K562 (cell line): ENCODE measurements around the gene DCLK1. TPM values are rescaled to one million over a fixed set of nuclear protein-coding genes. Genes with fewer than 3 reads are reported as not detected.

Source experiments
- ATAC-seq: fragments of 200-7000 bp; cut with Tn5 transposase; 3 replicates; pipeline ENCODE4 v1.9.1; 2020; ENCODE audit warnings: moderate library complexity
- BruUV-seq: library from RNA; stranded (reverse); fragments of 400-500 nt; replicated peaks from 2 replicates; lab custom pipeline; 2021; lab: Mats Ljungman, UMichigan
- CTCF ChIA-PET: fragments of 300-600 bp; formaldehyde crosslinking; extraction: SDS; loops from one replicate; lab custom pipeline; 2021; ENCODE audit warnings: low intra/inter-chr PET ratio; lab: Yijun Ruan, JAX
- POLR2A ChIA-PET: fragments of 300-600, 350-650 bp; sonication (Branson Sonifier 250); formaldehyde crosslinking; extraction: SDS; loops from one replicate; lab custom pipeline; 2021; ENCODE audit warnings: antibody characterized with exemption, inconsistent platforms; lab: Yijun Ruan, JAX
- DNase-seq, 4 experiments: peaks; one replicate each; pipeline versions ENCODE4 v3.0.0 to v3.0.0-alpha.2; 2011 to 2018; ENCODE audit warnings: low spot score in 3 of 4, mixed read lengths in 3 of 4; ENCODE audit errors: extremely low read depth in 1 of 4
- FAIRE-seq: peaks from 2 replicates; lab custom pipeline; 2011; peaks lifted over from hg19 to GRCh38; lab: Jason Lieb, UNC
- H2AFZ ChIP-seq: 2 replicates; pipeline ENCODE4 v1.6.0; 2011; ENCODE audit warnings: low read depth, low read length, control low read depth, inconsistent platforms
- H3K27ac ChIP-seq: fragments of 200-600 bp; 3 replicates; pipeline ENCODE4 v1.8.0; 2011; ENCODE audit warnings: low read depth, mild to moderate bottlenecking, control low read depth, inconsistent platforms, low read length, moderate library complexity, mixed read lengths; ENCODE audit errors: extremely low read depth
- H3K27me3 ChIP-seq, 2 experiments: fragments of 300-600 bp in 1 of 2; 2 replicates in 1 of 2; 3 replicates in 1 of 2; pipeline versions ENCODE4 v1.6.0 to v1.8.0; 2011; ENCODE audit warnings: inconsistent platforms in 2 of 2, low read length in 2 of 2, mild to moderate bottlenecking in 1 of 2, mixed read lengths in 1 of 2, moderate library complexity in 1 of 2; ENCODE audit not compliant: control insufficient read depth in 2 of 2, insufficient read depth in 2 of 2
- H3K36me3 ChIP-seq: fragments of 300-600 bp; 3 replicates; pipeline ENCODE4 v1.8.0; 2011; ENCODE audit warnings: mild to moderate bottlenecking, low read length, inconsistent platforms; ENCODE audit not compliant: control insufficient read depth, insufficient read depth
- H3K4me1 ChIP-seq, 2 experiments: fragments of 200-600 bp in 1 of 2; replicated peaks in 1 of 2; 2 replicates in 1 of 2; 3 replicates in 1 of 2; pipeline versions ENCODE4 v1.5.1 to v1.8.0; 2011; ENCODE audit warnings: inconsistent platforms in 2 of 2, low read length in 2 of 2, mild to moderate bottlenecking in 1 of 2, mixed read lengths in 1 of 2, moderate library complexity in 1 of 2; ENCODE audit not compliant: control insufficient read depth in 2 of 2, insufficient read depth in 2 of 2
- H3K4me2 ChIP-seq: 2 replicates; pipeline ENCODE4 v1.6.1; 2011; ENCODE audit warnings: low read length, control low read depth, inconsistent platforms, mixed read lengths; ENCODE audit not compliant: insufficient read depth
- H3K4me3 ChIP-seq: fragments of 200-600 bp; sonication (generic), shearing (Covaris generic); 2 replicates; pipeline ENCODE4 v1.5.1; 2016; ENCODE audit warnings: control low read depth, inconsistent platforms
- H3K79me2 ChIP-seq: fragments of 200-600 bp; 3 replicates; pipeline ENCODE4 v1.8.0; 2011; ENCODE audit warnings: low read length, inconsistent platforms; ENCODE audit not compliant: control insufficient read depth, insufficient read depth
- H3K9ac ChIP-seq, 2 experiments: 2 replicates each; pipeline versions ENCODE4 v1.6.0 to v1.6.1; 2011; ENCODE audit warnings: low read depth in 2 of 2, low read length in 2 of 2, control low read depth in 1 of 2, inconsistent platforms in 1 of 2, mild to moderate bottlenecking in 1 of 2, mixed read lengths in 1 of 2; ENCODE audit not compliant: insufficient read depth in 1 of 2
- H3K9me1 ChIP-seq: one replicate; pipeline ENCODE4 v1.6.0; 2011; ENCODE audit warnings: inconsistent platforms, mild to moderate bottlenecking, low read length, moderate library complexity; ENCODE audit not compliant: control insufficient read depth, insufficient read depth
- H3K9me3 ChIP-seq: replicated peaks from 2 replicates; pipeline ENCODE4 v1.5.1; 2011; ENCODE audit warnings: low read depth, low read length, inconsistent platforms; ENCODE audit not compliant: control insufficient read depth, insufficient read depth
- H4K20me1 ChIP-seq: replicated peaks from 2 replicates; pipeline ENCODE4 v1.6.1; 2011; ENCODE audit warnings: low read length, inconsistent platforms, mixed read lengths; ENCODE audit not compliant: control insufficient read depth, insufficient read depth
- CHD2 ChIP-seq: IDR thresholded peaks from 2 replicates; pipeline ENCODE4 v1.6.1; 2011; ENCODE audit warnings: low read depth, low read length
- CXXC5 ChIP-seq: fragments of 250-450 bp; sonication (Bioruptor Pico); IDR thresholded peaks from 2 replicates; pipeline ENCODE4 v1.8.0; 2022; ENCODE audit warnings: inconsistent platforms, mild to moderate bottlenecking, moderate library complexity
- DLX4 ChIP-seq: fragments of 250-450 bp; sonication (Bioruptor Pico); IDR thresholded peaks from 2 replicates; pipeline ENCODE4 v1.6.1; 2021; ENCODE audit warnings: mild to moderate bottlenecking
- HMG20B ChIP-seq: fragments of 250-450 bp; sonication (Bioruptor Pico); IDR thresholded peaks from 2 replicates; pipeline ENCODE4 v1.5.0; 2021; ENCODE audit warnings: mild to moderate bottlenecking
- IFI16 ChIP-seq: fragments of 250-450 bp; sonication (Bioruptor Pico); IDR thresholded peaks from 2 replicates; pipeline ENCODE4 v2.1.2; 2022; ENCODE audit warnings: mild to moderate bottlenecking, inconsistent platforms
- MCM7 ChIP-seq, 2 experiments: fragments of 450-650 bp; IDR thresholded peaks; 2 replicates each; pipeline ENCODE4 v1.6.1; 2016 to 2018
- POLR2AphosphoS5 ChIP-seq: IDR thresholded peaks from 2 replicates; pipeline ENCODE4 v1.6.1; 2011; ENCODE audit warnings: mild to moderate bottlenecking, low read depth, low read length, moderate library complexity; ENCODE audit not compliant: control insufficient read depth, insufficient read depth
- PTBP1 ChIP-seq: fragments of 200-400 bp; formaldehyde crosslinking; IDR thresholded peaks from 2 replicates; pipeline ENCODE4 v1.6.1; 2017; ENCODE audit warnings: low read depth, low read length
- SRSF1 ChIP-seq: fragments of 200-400 bp; formaldehyde crosslinking; IDR thresholded peaks from 2 replicates; pipeline ENCODE4 v1.6.1; 2017; ENCODE audit warnings: mild to moderate bottlenecking, low read depth, low read length, moderate library complexity
- ZBED1 ChIP-seq: IDR thresholded peaks from 2 replicates; pipeline ENCODE4 v1.6.1; 2014
- ZBTB11 ChIP-seq, 3 experiments: fragments of 200-800 bp in 1 of 3; fragments of 250-450 bp in 1 of 3; fragments of 450-650 bp in 1 of 3; sonication (Bioruptor Pico) in 1 of 3; sonication (Bioruptor generic) in 1 of 3; formaldehyde crosslinking in 1 of 3; IDR thresholded peaks; 2 replicates each; pipeline versions ENCODE4 v1.6.1 to v1.8.0; 2016 to 2022; ENCODE audit warnings: mild to moderate bottlenecking in 2 of 3, missing genetic modification characterization in 2 of 3, missing compliant biosample characterization in 1 of 3, moderate library complexity in 1 of 3
- WGBS: fragments of 100-300 bp; shearing (Covaris generic); methylation state at CpG from one replicate; pipeline ENCODE4 v1.1.6; 2016; ENCODE audit warnings: low coverage, mixed read lengths; ENCODE audit not compliant: insufficient coverage; ENCODE audit errors: missing lambda C conversion rate; 5-methylcytosine and 5-hydroxymethylcytosine counted together
- in situ Hi-C: fragments of 300-500 bp; cut with MboI; formaldehyde crosslinking; loops from 4 replicates; pipeline ENCODE4 v1.15.0; 2018; ENCODE audit warnings: inconsistent platforms, mixed read lengths
- intact Hi-C: fragments of 100-400 bp; cut with micrococcal nuclease; formaldehyde crosslinking; loops from 2 replicates; pipeline ENCODE4 v1.14.2; 2022
- polyA plus RNA-seq, 8 experiments: library from polyadenylated mRNA; depleted of rRNA in 4 of 8; stranded (reverse) in 5 of 8; unstranded in 3 of 8; fragments of >200 nt; fragmentation: Nextera tagmentation in 2 of 8; fragmentation: Illumina TruSeq in 1 of 8; extraction: Ambion mirVana in 2 of 8; extraction: Trizol in 1 of 8; gene quantifications; 2 replicates each; pipeline versions ENCODE4 v1.2.1 to v1.2.3, GENCODE V29; 2011 to 2014; ENCODE audit warnings: inconsistent platforms in 1 of 8, missing spikeins in 1 of 8
- total RNA-seq, 7 experiments: library from RNA; depleted of rRNA in 6 of 7; stranded (reverse); fragments of >200 nt in 6 of 7; fragmentation: Illumina TruSeq in 2 of 7; extraction: Trizol in 2 of 7; gene quantifications; 2 replicates each; pipeline versions ENCODE4 v1.2.1 to v1.2.3, GENCODE V29; 2011 to 2021; ENCODE audit warnings: low replicate concordance in 1 of 7
- TF ChIP-seq, protein P1 (sequence below): fragments of 250-450 bp; sonication (Bioruptor Pico); IDR thresholded peaks from 2 replicates; pipeline ENCODE4 v1.5.0; 2021; ENCODE audit warnings: mild to moderate bottlenecking, moderate library complexity

DCLK1 gene
- total and polyA plus RNA-seq, 9 of the 15 experiments (the other 6 are each of a cell fraction or from before 2014, with no cell fraction given): 0.07 TPM; not detected in 8

DNA sequence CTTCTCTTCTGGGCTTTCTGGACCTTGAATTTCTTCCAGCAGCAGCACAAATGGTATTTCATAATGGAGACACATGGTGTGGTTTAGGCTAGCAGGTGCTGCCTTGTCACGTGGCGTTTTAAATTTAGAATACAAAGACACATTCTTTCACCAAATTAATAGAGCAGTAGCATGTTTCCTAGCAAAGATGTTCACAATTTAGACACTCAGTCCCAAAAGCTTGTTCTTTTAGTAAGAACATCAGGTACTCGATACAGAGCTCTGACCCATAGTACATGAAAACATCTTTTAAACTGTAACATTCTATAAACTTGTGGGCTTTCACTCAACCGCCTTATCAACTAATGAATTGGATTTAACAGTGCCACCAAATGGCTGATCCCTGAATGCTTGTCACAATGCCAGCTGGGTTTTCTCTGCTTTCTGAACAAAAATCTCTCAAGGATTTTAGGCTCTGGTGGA, 290.1 kb downstream of the DCLK1 start (continued):
- TF ChIP-seq, protein P1, sequence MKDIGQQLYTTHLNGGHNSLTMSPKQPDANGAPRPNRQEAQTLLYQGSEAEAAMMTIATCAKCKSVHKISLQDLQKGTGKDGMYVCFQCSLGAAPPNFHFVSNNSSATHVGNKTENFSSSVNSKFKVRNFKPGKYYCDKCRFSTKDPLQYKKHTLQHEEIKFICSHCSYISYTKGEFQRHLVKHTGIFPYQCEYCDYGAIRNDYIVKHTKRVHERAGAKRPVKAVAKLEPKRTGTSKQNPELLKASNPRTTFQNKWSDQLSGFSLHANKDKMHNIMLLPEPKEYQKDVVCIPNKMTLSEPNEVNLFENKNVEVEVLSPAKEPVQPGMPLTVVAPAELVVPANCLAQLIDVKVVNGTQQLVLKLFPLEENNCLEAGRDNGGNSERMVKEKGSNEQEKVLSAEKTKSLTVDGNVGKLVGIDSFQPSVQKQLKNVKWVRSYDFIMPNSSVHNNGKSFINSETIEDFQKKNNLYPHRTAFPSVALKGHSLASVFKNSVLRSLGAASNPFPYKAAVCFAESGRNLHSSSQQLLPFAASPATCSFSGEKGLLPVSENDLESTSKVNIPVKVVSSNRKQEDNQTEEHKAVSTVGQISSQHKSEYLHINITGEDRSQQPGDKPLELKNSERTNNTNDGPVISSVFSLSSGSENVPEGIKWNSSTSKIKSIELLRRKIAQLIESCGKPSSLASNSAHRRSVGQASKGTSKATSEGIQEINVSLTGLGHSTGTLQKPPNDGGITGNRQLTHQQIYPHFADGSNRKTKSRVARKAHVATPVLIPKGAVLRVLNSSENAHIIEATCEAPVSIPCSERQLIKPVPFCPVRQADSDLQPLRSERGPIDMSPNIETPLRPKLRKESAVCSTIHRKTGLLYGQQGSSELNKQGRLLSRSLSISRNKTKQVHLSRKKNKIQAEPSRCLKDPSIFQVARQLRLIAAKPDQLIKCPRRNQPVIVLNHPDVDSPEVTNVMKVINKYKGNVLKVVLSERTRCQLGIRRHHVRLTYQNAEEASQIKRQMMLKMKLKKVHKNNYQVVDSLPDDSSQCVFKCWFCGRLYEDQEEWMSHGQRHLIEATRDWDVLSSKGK (CRISPR knock-in tag): no peak
- TF ChIP-seq PTBP1 (no peak), POLR2AphosphoS5 (no peak), MCM7 (IDR thresholded peaks at IDR 0.05) (no peak), CXXC5 (CRISPR knock-in tag) (no peak)
- TF ChIP-seq, all 486 proteins: peak for 0

DNA sequence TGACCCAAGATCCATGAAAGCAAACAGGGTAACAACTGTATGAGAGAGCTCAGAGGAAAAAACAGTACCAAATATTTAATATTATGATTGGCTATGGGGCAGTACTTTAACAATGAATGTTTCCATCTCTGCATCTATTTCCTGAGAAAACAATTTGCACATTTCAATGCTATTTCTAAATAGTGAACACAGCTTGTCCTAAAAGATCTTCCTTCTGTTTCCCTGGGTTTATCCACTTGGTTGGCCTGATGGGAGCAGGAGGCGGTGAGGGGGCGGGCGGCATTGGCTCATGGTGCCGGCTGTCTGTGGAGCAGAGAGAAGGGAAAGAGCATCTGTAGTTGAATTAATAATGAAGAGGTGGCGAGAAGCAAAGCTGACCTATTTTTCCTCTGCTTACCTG, 291.4 kb downstream of the DCLK1 start:
- DNase-seq (no peak), FAIRE-seq (no peak), ATAC-seq (no peak)
- no peaks in the 10 kb centered on the region for H3K36me3 ChIP-seq
- ChIA-PET CTCF (no interaction called here), POLR2A (no interaction called here)
- H3K4me1 ChIP-seq: no peaks in the 10 kb centered on the region
- in situ Hi-C loops (no loop called here), intact Hi-C loops (no loop called here)
- no peak overlapping the region for H3K9ac ChIP-seq
- no peaks in the 10 kb centered on the region for H3K79me2 ChIP-seq
- no peak overlapping the region for H3K27ac ChIP-seq
- H3K4me2 ChIP-seq: no peak overlapping the region
- WGBS: 0% methylated on average over 1 of the region's 5 CpGs
- BruUV-seq: no TSS peak
- TF ChIP-seq ZBED1 (no peak), DLX4 (CRISPR knock-in tag) (no peak), SRSF1 (no peak), ZBTB11 (CRISPR knock-in tag; IDR thresholded peaks at IDR 0.05) (no peak), CHD2 (no peak), HMG20B (CRISPR knock-in tag) (no peak), IFI16 (no peak)
- no peak overlapping the region for H2AFZ ChIP-seq
- no peaks in the 10 kb centered on the region for H3K9me3 ChIP-seq
- no peaks in the 10 kb centered on the region for H3K27me3 ChIP-seq
- H4K20me1 ChIP-seq: no peaks in the 10 kb centered on the region
- no peaks in the 10 kb centered on the region for H3K9me1 ChIP-seq
- H3K4me3 ChIP-seq: no peak overlapping the region
